Inflammatory macrophage treated with lipopolysaccharide for 4 hours (primary cell): ENCODE data around the gene PRR5.

Experiments used
- DNase-seq: peaks from one replicate; pipeline ENCODE4 v3.0.0-alpha.2; 2020

Gene PRR5

GRCh38 chr22:44721213-44721612 is 19.2 kb downstream of the PRR5 start:
- DNase-seq: no peak

GRCh38 chr22:44722611-44723010 is 20.6 kb downstream of the PRR5 start:
- DNase-seq: no peak

- peak; percentile 19 for DNase-seq
Observed at GRCh38 chr22:44723801-44724200, 21.8 kb downstream of the PRR5 start.

- no peak for DNase-seq
Observed at GRCh38 chr22:44724416-44724815, 22.4 kb downstream of the PRR5 start.

GRCh38 chr22:44724859-44725258 is 22.9 kb downstream of the PRR5 start:
- no peak for DNase-seq

- DNase-seq: no peak
Observed at GRCh38 chr22:44726439-44726838, 24.4 kb downstream of the PRR5 start.

- DNase-seq: no peak
Observed at GRCh38 chr22:44727148-44727547, 25.1 kb downstream of the PRR5 start.

- no peak for DNase-seq
Observed at GRCh38 chr22:44727709-44728108, 25.7 kb downstream of the PRR5 start.

GRCh38 chr22:44728761-44729324 is 26.8 kb downstream of the PRR5 start:
- DNase-seq: no peak

GRCh38 chr22:44729391-44730021 is 27.5 kb downstream of the PRR5 start:
- peak; percentile 62 for DNase-seq

- no peak for DNase-seq
Observed at GRCh38 chr22:44730022-44730393, 28.0 kb downstream of the PRR5 start.

- DNase-seq: no peak
Observed at GRCh38 chr22:44730490-44731356, 28.7 kb downstream of the PRR5 start.

- DNase-seq: no peak
Observed at GRCh38 chr22:44731357-44731970, 29.5 kb downstream of the PRR5 start.

GRCh38 chr22:44732017-44732561 is 30.1 kb downstream of the PRR5 start:
- no peak for DNase-seq

GRCh38 chr22:44732661-44733060 is 30.7 kb downstream of the PRR5 start:
- DNase-seq: no peak

- DNase-seq: no peak
Observed at GRCh38 chr22:44733426-44734106, 31.6 kb downstream of the PRR5 start.

- DNase-seq: no peak
Observed at GRCh38 chr22:44734278-44734677, 32.3 kb downstream of the PRR5 start.

- DNase-seq: no peak
Observed at GRCh38 chr22:44734801-44735517, 33.0 kb downstream of the PRR5 start.

- DNase-seq: peak; percentile 46
Observed at GRCh38 chr22:44735518-44736428, 33.8 kb downstream of the PRR5 start.

GRCh38 chr22:44736581-44737405 is 34.8 kb downstream of the PRR5 start:
- DNase-seq: no peak
